SK-N-SH treated with all-trans-retinoic acid at 6 μM for 48 hours (cell line): ENCODE measurements around the gene ICE1.

Source experiments
- ARNTL ChIP-seq: fragments of 450-650 bp; formaldehyde crosslinking; IDR thresholded peaks from 2 replicates; pipeline ENCODE4 v1.5.0; 2020; ENCODE audit warnings: low read depth, mild to moderate bottlenecking, moderate library complexity, borderline replicate concordance
- CSDC2 ChIP-seq: fragments of 250-450 bp; sonication (Bioruptor Pico); IDR thresholded peaks from 2 replicates; pipeline ENCODE4 v1.5.0; 2020; ENCODE audit warnings: mild to moderate bottlenecking, moderate library complexity
- GLIS3 ChIP-seq: fragments of 250-450 bp; sonication (Bioruptor Pico); IDR thresholded peaks from 2 replicates; pipeline ENCODE4 v1.5.0; 2020; ENCODE audit warnings: mild to moderate bottlenecking, moderate library complexity
- PATZ1 ChIP-seq: fragments of 250-450 bp; sonication (Bioruptor Pico); IDR thresholded peaks from 2 replicates; pipeline ENCODE4 v1.8.0; 2020; ENCODE audit warnings: mild to moderate bottlenecking, moderate library complexity, borderline replicate concordance
- POU6F1 ChIP-seq: fragments of 250-450 bp; sonication (Bioruptor Pico); IDR thresholded peaks from 2 replicates; pipeline ENCODE4 v1.8.0; 2021; ENCODE audit warnings: low read depth, mild to moderate bottlenecking, moderate library complexity, borderline replicate concordance
- PPARA ChIP-seq: fragments of 250-450 bp; sonication (Bioruptor Pico); IDR thresholded peaks from 2 replicates; pipeline ENCODE4 v1.5.0; 2020; ENCODE audit warnings: mild to moderate bottlenecking, borderline replicate concordance
- TOX ChIP-seq: fragments of 250-450 bp; sonication (Bioruptor Pico); IDR thresholded peaks from 2 replicates; pipeline ENCODE4 v1.8.0; 2021; ENCODE audit warnings: mild to moderate bottlenecking, moderate library complexity, borderline replicate concordance
- ZFP3 ChIP-seq: fragments of 250-450 bp; sonication (Bioruptor Pico); IDR thresholded peaks from 2 replicates; pipeline ENCODE4 v1.5.0; 2020; ENCODE audit warnings: mild to moderate bottlenecking, moderate library complexity
- ZFP30 ChIP-seq: fragments of 450-650 bp; formaldehyde crosslinking; IDR thresholded peaks from 2 replicates; pipeline ENCODE4 v1.5.0; 2022; ENCODE audit warnings: mild to moderate bottlenecking, moderate library complexity
- ZNF565 ChIP-seq: fragments of 450-650 bp; formaldehyde crosslinking; conservative IDR thresholded peaks from 2 replicates; pipeline ENCODE4 v1.5.0; 2020; ENCODE audit warnings: low read depth, mild to moderate bottlenecking, moderate library complexity

GRCh38 chr5:5466227-5466626 lies 43.8 kb downstream of the ICE1 start:
- no peak for TF ChIP-seq TOX
- no peak for TF ChIP-seq ARNTL (CRISPR knock-in tag)
- no peak for TF ChIP-seq PATZ1 (CRISPR knock-in tag)
- no peak for TF ChIP-seq PPARA (CRISPR knock-in tag)
- TF ChIP-seq ZNF565 (CRISPR knock-in tag) = no peak
- TF ChIP-seq CSDC2 (CRISPR knock-in tag) = no peak
- no peak for TF ChIP-seq POU6F1 (CRISPR knock-in tag)
- no peak for TF ChIP-seq ZFP3 (CRISPR knock-in tag)
- TF ChIP-seq GLIS3 (CRISPR knock-in tag) = no peak
- TF ChIP-seq ZFP30 (CRISPR knock-in tag) = no peak
